PC-9 (cell line): ENCODE measurements around the gene HNRNPF.

Source experiments
- CTCF ChIP-seq: fragments of 200-600 bp; sonication (generic); conservative IDR thresholded peaks from 2 replicates; pipeline ENCODE4 v1.6.1; 2017; ENCODE audit warnings: mixed run types, antibody characterized with exemption, mild to moderate bottlenecking, moderate library complexity
- EZH2 ChIP-seq: fragments of 200-600 bp; sonication (generic); IDR thresholded peaks from 2 replicates; pipeline ENCODE4 v1.8.0; 2017; ENCODE audit warnings: antibody characterized with exemption, low read depth

GRCh38 chr10:43408331-43408709, 666 bp downstream of the HNRNPF start:
- TF ChIP-seq CTCF: no peak; the same call in 1 of the 2 replicates
- no peak for TF ChIP-seq EZH2
